ENCODE measurements around the gene SRRM5.

Gene SRRM5

DNA sequence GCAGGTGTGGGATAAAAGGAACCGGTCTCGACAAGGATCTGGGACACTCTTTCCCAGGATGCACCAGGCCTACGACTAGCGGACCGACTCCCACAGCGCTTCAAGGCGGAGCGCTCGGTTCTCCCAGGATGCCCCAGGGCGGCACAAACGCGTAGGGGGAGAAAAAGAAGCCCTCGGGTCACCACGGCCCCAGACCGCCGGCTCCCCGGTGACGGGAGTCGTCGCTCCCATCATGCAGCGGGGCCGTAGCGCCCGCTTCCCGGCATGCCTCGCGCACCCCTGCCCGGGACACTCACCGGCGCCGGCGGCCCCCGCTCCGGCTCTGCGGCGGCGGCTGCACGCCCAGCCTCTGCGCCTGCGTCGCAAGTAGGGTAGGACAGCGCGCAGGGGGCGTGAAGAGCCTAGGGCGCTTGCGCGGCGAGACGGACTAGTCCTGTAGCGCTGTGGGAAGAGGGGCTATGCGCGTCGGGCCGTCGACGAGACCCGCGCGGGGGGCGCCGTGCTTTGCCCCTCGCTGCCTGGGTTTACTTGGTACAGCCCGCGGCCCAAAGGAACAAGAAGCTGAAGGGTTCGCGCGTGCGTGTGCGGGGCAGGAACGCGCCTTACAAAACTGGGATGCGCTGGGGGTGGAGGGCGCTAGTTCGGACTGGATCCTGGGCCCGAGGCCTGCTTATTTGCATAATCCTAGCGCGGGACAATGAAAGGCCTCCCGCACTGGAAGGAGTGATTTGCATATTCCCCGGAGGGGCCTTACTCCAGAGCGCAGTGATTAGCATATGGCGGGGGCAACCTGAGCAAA, 7.6 kb downstream of the SRRM5 start, which contains the start of gene ZNF428:
ZNF428 (minus strand) TSS at position 368 of the 799 bp plus-strand sequence. CDS start 5,325 bp downstream, outside the sequence.
- H3K9me3 ChIP-seq (ENCODE audit: control insufficient read depth, low read length): no peaks in the 10 kb centered on the region
- H3K36me3 ChIP-seq (ENCODE audit: control insufficient read depth, insufficient read depth, low read length): peaks cover 27% of the 10 kb centered on the region
- peaks cover 5% of the 10 kb centered on the region for H3K4me1 ChIP-seq (ENCODE audit: control insufficient read depth, insufficient read depth, low read length, poor library complexity, severe bottlenecking)
- peak within 1 kb of the TSS; percentile 97 for H3K27ac ChIP-seq (ENCODE audit: low read depth, low read length, severe bottlenecking)
- peak within 1 kb of the TSS; percentile 57 for H3K4me3 ChIP-seq (ENCODE audit: extremely low read depth, insufficient read depth, low read length, poor library complexity, severe bottlenecking)
- 1% methylated on average over 50 to 81 of the region's 81 CpGs for WGBS, 2 experiments (ENCODE audit: insufficient coverage in 2 of 2)

DNA sequence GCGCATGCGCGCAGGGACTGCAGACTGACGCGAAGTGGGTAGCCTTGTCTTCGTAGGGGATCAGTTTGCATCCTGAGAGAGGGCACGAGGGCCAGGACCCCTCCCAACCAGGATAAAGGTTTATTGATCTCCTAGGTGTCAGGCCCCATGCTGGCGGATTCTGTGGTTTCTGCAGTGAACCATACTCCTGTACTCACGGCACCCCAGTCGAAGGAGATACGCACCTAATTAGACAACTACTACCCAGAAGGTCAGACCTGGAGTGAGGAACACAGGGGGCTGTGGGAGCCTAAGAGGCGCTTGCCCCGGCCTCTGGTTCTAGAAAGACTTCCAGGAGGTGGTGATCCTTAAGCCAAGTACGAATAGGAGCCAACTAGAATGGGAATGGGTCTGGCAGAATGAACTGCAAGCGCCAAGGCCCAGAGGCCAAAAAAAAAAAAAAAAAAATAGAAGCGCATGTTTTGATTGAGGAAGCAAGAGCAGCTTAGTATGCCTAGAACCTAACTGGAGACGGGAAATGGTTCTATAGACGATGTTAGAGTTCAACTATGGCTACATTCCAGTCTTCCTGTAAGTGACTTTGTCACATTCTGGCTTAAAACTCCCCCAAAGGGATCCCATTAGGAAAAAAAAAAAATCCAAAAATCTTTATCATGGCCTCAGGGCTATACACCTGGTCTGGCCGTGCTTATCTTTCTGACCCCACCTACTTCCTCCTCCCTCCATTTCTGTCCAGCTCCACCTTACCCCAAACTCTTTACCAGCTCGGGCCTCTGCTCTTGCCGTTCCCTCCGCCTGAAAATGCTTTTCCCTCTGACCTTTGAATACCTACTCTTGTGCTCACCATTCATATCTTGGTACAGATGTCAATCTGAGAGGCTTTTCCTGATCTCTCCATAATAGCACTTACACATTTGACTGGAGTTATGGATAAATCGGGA, 8.4 kb downstream of the SRRM5 start:
- H3K4me3 ChIP-seq (ENCODE audit: extremely low read depth, insufficient read depth, low read length, poor library complexity, severe bottlenecking): peak overlapping the region; percentile 57
- WGBS, 2 experiments (ENCODE audit: insufficient coverage in 2 of 2): 39 to 51% methylated on average over 13 of the region's 23 CpGs
- peaks cover 28% of the 10 kb centered on the region for H3K36me3 ChIP-seq (ENCODE audit: control insufficient read depth, insufficient read depth, low read length)
- no peaks in the 10 kb centered on the region for H3K9me3 ChIP-seq (ENCODE audit: control insufficient read depth, low read length)
- peaks cover 5% of the 10 kb centered on the region for H3K4me1 ChIP-seq (ENCODE audit: control insufficient read depth, insufficient read depth, low read length, poor library complexity, severe bottlenecking)
- H3K27ac ChIP-seq (ENCODE audit: low read depth, low read length, severe bottlenecking): peak overlapping the region; percentile 97

DNA sequence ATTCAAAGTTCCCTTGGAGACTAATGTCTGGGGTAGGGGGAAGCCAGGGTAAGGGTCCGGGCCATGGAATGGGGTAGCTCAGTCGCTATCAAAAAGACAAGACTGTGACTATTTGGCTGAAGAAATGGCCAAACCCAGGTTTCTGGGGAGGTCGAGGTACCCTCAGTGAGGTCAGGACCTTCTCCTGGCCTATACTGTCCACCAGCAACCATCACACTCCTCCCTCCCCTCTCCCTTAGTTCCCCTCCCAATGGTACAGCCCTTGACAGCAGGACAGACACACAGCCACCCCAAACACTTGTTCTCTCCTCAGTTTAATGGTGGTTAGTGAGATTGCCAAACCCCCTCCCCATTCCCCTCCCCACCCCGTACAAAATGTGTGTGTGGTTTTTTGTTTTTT, 10.2 kb downstream of the SRRM5 start:
- Histone ChIP-seq H3K36me3 (ENCODE audit: control insufficient read depth, insufficient read depth, low read length) (peaks cover 34% of the 10 kb centered on the region), H3K4me3 (ENCODE audit: extremely low read depth, insufficient read depth, low read length, poor library complexity, severe bottlenecking) (no peak overlapping the region), H3K27ac (ENCODE audit: low read depth, low read length, severe bottlenecking) (no peak overlapping the region), H3K4me1 (ENCODE audit: control insufficient read depth, insufficient read depth, low read length, poor library complexity, severe bottlenecking) (peaks cover 5% of the 10 kb centered on the region), H3K9me3 (ENCODE audit: control insufficient read depth, low read length) (no peaks in the 10 kb centered on the region)
- 72 to 82% methylated on average over 2 to 3 of the region's 4 CpGs for WGBS, 2 experiments (ENCODE audit: insufficient coverage in 2 of 2)

DNA sequence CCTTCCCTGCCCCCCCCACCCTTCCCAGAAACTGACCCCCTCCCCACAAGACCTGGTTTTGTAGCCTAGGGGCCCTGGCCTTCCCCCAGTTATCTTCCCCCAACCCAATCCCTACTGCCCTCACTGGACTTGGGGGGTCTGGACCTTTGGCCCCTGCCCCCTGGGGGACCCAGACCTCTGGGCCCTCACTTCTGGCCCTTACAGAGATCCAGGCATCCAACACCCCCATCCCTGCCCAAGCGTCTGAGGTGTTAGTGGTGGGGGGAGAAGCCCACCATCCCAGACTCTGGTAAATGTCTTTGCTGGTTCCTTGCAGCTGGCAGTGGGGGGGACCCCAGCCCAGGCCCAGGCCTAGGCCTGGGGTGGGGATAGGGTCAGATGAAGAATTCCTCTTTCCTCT, 11.1 kb downstream of the SRRM5 start:
- WGBS, 2 experiments (ENCODE audit: insufficient coverage in 2 of 2): no CpG with 5 or more reads among the region's 1 CpG

DNA sequence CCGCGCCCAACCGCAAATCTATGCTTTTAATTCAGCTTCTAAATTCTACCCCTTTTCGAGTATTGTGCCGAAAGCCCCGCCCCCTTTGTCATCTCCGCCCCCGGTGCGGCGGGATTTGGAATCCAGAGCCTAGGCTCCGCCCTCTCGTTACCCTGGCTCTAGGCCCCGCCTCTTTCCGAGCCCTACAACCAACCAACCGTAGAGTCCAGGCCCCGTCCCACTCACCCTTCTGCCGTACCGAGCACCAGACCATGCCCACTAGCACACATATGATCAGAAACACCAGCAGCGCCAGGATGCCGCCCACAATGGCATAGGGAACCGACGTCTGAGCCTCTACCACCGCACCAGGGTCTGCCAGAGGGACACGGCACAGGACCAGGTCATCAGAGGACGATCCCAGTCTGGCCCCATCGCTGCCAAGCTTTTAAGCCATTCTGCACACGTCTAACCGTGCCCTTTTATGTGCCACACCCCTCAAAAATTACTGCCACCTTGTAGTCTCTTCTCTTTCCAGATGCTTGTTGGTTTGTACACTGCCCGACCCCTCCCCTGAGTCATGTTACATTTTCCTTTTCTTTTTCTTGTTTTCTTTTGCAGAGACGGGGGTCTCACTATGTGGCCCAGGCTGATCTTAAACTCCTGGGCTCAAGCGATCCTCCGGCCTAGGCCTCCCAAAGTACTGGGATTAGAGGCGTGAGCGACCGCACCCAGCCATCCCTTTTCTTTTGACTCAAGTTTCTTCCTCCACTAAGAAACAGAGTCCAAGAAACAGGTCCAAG, 12.2 kb downstream of the SRRM5 start:
- Histone ChIP-seq H3K9me3 (ENCODE audit: control insufficient read depth, low read length) (no peaks in the 10 kb centered on the region), H3K27ac (ENCODE audit: low read depth, low read length, severe bottlenecking) (no peak overlapping the region), H3K4me3 (ENCODE audit: extremely low read depth, insufficient read depth, low read length, poor library complexity, severe bottlenecking) (no peak overlapping the region), H3K4me1 (ENCODE audit: control insufficient read depth, insufficient read depth, low read length, poor library complexity, severe bottlenecking) (peaks cover 5% of the 10 kb centered on the region), H3K36me3 (ENCODE audit: control insufficient read depth, insufficient read depth, low read length) (peaks cover 34% of the 10 kb centered on the region)
- WGBS, 2 experiments (ENCODE audit: insufficient coverage in 2 of 2): 95% methylated on average over 27 to 33 of the region's 35 CpGs

More for the DNA sequence above, 11.1 kb downstream of the SRRM5 start:
- no peaks in the 10 kb centered on the region for H3K9me3 ChIP-seq (ENCODE audit: control insufficient read depth, low read length)
- H3K36me3 ChIP-seq (ENCODE audit: control insufficient read depth, insufficient read depth, low read length): peaks cover 34% of the 10 kb centered on the region
- H3K27ac ChIP-seq (ENCODE audit: low read depth, low read length, severe bottlenecking): no peak overlapping the region
- H3K4me3 ChIP-seq (ENCODE audit: extremely low read depth, insufficient read depth, low read length, poor library complexity, severe bottlenecking): no peak overlapping the region
- peaks cover 5% of the 10 kb centered on the region for H3K4me1 ChIP-seq (ENCODE audit: control insufficient read depth, insufficient read depth, low read length, poor library complexity, severe bottlenecking)

DNA sequence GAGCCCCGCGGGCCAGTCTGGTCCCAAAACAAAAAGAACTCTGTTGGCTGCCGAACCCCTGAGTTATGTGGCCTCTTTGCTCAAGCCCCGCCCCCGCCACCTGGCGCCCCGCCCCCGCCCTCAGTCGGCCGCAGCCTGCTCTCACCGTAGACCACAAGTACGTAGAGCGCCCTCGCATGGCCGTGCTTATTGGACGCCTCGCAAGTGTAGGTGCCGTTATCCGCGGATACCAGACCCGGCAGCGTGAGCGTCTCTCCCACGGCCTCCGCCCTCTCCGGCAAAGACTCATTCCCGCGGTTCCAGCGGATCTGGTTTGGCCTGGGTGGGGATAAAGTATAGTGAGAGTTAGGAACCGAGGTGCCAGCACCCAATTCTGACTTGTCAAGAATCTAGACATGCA, 13.0 kb downstream of the SRRM5 start:
- Histone ChIP-seq H3K36me3 (ENCODE audit: control insufficient read depth, insufficient read depth, low read length) (peaks cover 34% of the 10 kb centered on the region), H3K4me3 (ENCODE audit: extremely low read depth, insufficient read depth, low read length, poor library complexity, severe bottlenecking) (no peak overlapping the region)

DNA sequence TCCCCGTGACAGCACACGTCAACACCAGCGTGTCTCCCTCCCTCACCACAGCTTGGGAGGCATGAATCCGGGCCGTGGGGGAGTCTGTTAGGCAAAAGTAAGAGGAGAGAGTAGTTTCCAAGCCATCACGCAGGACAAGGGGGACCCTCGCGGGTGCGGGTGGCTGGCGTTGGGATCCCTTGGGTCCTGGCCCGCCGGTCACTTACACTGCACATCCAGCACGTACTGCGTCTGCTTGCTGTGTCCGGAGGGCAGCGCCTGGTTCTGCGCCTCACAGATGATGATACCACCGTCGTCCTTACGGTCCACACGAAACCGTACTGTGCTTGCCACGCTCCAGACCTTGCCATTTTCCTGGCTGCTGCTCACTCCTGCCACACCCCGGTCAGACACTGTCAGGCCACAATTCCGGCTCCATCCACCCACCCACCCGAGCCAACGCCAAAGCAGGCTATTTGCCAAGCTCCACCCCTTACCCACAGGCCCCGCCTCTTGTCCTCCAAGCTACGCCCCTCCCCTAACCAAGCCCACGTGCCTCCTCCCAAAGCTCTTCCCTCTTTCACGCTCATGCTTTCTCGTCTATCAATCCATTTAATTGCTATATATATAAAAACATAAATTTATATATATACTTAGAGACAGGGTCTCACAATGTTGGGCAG, 14.2 kb downstream of the SRRM5 start:
- Histone ChIP-seq H3K27ac (ENCODE audit: low read depth, low read length, severe bottlenecking) (no peak overlapping the region), H3K4me3 (ENCODE audit: extremely low read depth, insufficient read depth, low read length, poor library complexity, severe bottlenecking) (no peak overlapping the region), H3K36me3 (ENCODE audit: control insufficient read depth, insufficient read depth, low read length) (peaks cover 34% of the 10 kb centered on the region), H3K4me1 (ENCODE audit: control insufficient read depth, insufficient read depth, low read length, poor library complexity, severe bottlenecking) (no peaks in the 10 kb centered on the region), H3K9me3 (ENCODE audit: control insufficient read depth, low read length) (no peaks in the 10 kb centered on the region)
- WGBS, 2 experiments (ENCODE audit: insufficient coverage in 2 of 2): 92 to 95% methylated on average over 19 to 23 of the region's 32 CpGs

More for the DNA sequence above, 13.0 kb downstream of the SRRM5 start:
- Histone ChIP-seq H3K4me1 (ENCODE audit: control insufficient read depth, insufficient read depth, low read length, poor library complexity, severe bottlenecking) (peaks cover 2% of the 10 kb centered on the region), H3K9me3 (ENCODE audit: control insufficient read depth, low read length) (no peaks in the 10 kb centered on the region), H3K27ac (ENCODE audit: low read depth, low read length, severe bottlenecking) (no peak overlapping the region)
- WGBS, 2 experiments (ENCODE audit: insufficient coverage in 2 of 2): 35 to 41% methylated on average over 13 to 17 of the region's 30 CpGs

DNA sequence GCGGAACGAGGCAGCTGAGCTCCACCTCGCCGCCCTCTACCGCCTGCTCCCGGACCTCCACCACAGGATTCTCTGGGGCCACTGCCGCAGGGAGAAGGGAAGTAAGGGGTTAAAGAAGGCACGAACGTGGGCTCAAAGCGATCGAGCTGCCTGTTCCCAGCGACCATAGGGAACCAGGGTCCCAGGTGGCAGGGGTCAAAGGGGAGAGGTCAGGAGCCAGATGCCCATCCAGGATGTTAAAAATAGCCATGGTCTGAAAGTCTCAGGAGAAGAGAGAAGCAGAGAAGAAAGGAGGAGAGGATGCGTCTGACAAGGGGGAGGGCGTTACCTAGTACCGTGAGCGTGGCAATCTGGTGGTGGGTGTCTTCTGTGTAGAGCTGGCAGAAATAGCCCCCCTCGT, 14.9 kb downstream of the SRRM5 start:
- H3K36me3 ChIP-seq (ENCODE audit: control insufficient read depth, insufficient read depth, low read length): peaks cover 34% of the 10 kb centered on the region
- no peaks in the 10 kb centered on the region for H3K9me3 ChIP-seq (ENCODE audit: control insufficient read depth, low read length)
- 89 to 91% methylated on average over 17 of the region's 17 CpGs for WGBS, 2 experiments (ENCODE audit: insufficient coverage in 2 of 2)
- H3K4me1 ChIP-seq (ENCODE audit: control insufficient read depth, insufficient read depth, low read length, poor library complexity, severe bottlenecking): no peaks in the 10 kb centered on the region
- H3K4me3 ChIP-seq (ENCODE audit: extremely low read depth, insufficient read depth, low read length, poor library complexity, severe bottlenecking): no peak overlapping the region
- no peak overlapping the region for H3K27ac ChIP-seq (ENCODE audit: low read depth, low read length, severe bottlenecking)

DNA sequence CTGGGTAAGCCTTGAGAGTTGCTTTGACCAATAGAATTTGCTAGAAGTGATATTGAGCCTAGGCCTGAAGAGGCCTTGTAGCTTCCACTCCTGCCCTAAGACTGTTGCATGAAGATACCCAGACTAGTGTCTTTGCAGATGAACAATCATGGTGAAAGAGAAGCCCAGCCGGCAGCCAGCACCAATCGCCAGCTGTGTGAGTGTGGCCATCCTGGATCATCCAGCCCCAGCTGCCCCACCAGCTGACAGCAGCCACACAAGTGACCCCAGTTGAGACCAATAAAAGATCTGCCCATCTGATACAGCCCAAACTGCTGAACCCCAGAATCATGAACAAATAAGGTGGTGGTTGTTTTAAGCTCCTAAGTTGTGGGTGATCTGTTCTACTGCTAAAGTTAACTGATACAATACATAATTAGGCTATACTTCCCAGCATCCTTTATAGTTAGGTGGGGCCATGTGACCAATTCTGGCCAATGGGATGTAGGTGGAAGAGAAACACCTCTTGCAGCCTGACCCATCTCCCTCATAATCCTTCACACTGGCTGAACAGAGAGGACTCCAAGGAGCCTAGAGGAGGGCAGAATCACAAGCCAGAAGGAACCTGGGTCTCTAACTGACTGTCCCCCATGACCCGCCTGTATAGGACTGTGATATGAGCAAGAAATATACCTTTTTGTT, 16.9 kb downstream of the SRRM5 start:
- peaks cover 24% of the 10 kb centered on the region for H3K36me3 ChIP-seq (ENCODE audit: control insufficient read depth, insufficient read depth, low read length)
- 85 to 100% methylated on average over 1 to 2 of the region's 3 CpGs for WGBS, 2 experiments (ENCODE audit: insufficient coverage in 2 of 2)
- no peaks in the 10 kb centered on the region for H3K9me3 ChIP-seq (ENCODE audit: control insufficient read depth, low read length)
- H3K4me3 ChIP-seq (ENCODE audit: extremely low read depth, insufficient read depth, low read length, poor library complexity, severe bottlenecking): no peak overlapping the region
- no peaks in the 10 kb centered on the region for H3K4me1 ChIP-seq (ENCODE audit: control insufficient read depth, insufficient read depth, low read length, poor library complexity, severe bottlenecking)
- H3K27ac ChIP-seq (ENCODE audit: low read depth, low read length, severe bottlenecking): no peak overlapping the region
